OCI-LY3 (cell line): ENCODE data around the gene KCNMA1.

Experiments
- H2AFZ ChIP-seq: fragments of 200-600, 300-600 bp; shearing (Covaris generic); 2 replicates; pipeline ENCODE4 v1.6.0; 2014; ENCODE audit warnings: antibody characterized with exemption, low read depth, low read length
- H3K27ac ChIP-seq: fragments of 200-600, 300-600 bp; sonication (generic); 2 replicates; pipeline ENCODE4 v1.5.1; 2014; ENCODE audit warnings: mild to moderate bottlenecking, low read length, moderate library complexity, mixed read lengths
- H3K27me3 ChIP-seq: fragments of 200-600, 300-600 bp; sonication (generic); 2 replicates; pipeline ENCODE4 v1.6.1; 2014; ENCODE audit warnings: low read depth, low read length, mixed read lengths
- H3K36me3 ChIP-seq: fragments of 200-600, 300-600 bp; sonication (generic); replicated peaks from 2 replicates; pipeline ENCODE3; 2014; ENCODE audit warnings: low read depth, low read length, mixed read lengths
- H3K4me1 ChIP-seq: fragments of 300-600, 200-600 bp; sonication (generic); 2 replicates; pipeline ENCODE4 v1.6.1; 2014; ENCODE audit warnings: low read length, mixed read lengths
- H3K4me2 ChIP-seq: fragments of 200-600, 300-600 bp; sonication (generic); 2 replicates; pipeline ENCODE4 v1.6.1; 2014; ENCODE audit warnings: low read length, mixed read lengths
- H3K4me3 ChIP-seq: fragments of 300-600, 200-600 bp; sonication (generic); 2 replicates; pipeline ENCODE4 v1.5.1; 2014; ENCODE audit warnings: antibody characterized with exemption, mild to moderate bottlenecking, low read length, moderate library complexity
- H3K79me2 ChIP-seq: fragments of 300-600, 200-600 bp; shearing (Covaris generic); 2 replicates; pipeline ENCODE4 v1.6.1; 2014; ENCODE audit warnings: mild to moderate bottlenecking, low read length, mixed read lengths
- H3K9ac ChIP-seq: fragments of 300-600, 200-600 bp; shearing (Covaris generic); 2 replicates; pipeline ENCODE4 v1.6.0; 2014; ENCODE audit warnings: mild to moderate bottlenecking, low read length, moderate library complexity
- H3K9me3 ChIP-seq: fragments of 200-600, 300-600 bp; shearing (Covaris generic); 2 replicates; pipeline ENCODE4 v1.6.1; 2014; ENCODE audit warnings: low read length, mixed read lengths; ENCODE audit not compliant: insufficient read depth
- H4K20me1 ChIP-seq: fragments of 200-600, 300-600 bp; sonication (generic); 2 replicates; pipeline ENCODE4 v1.6.1; 2016; ENCODE audit warnings: low read length, mixed read lengths; ENCODE audit not compliant: insufficient read depth
- EZH2phosphoT487 ChIP-seq: fragments of 200-600 bp; shearing (Covaris generic); IDR thresholded peaks from 2 replicates; pipeline ENCODE4 v1.6.1; 2018; ENCODE audit warnings: antibody characterized with exemption, mixed run types, low read depth
- TF ChIP-seq, protein P1 (sequence below): fragments of 200-600, 300-600 bp; sonication (generic); IDR thresholded peaks from 2 replicates; pipeline ENCODE4 v1.5.1; 2014; ENCODE audit warnings: antibody characterized with exemption, low read length, low read depth

KCNMA1 gene

DNA sequence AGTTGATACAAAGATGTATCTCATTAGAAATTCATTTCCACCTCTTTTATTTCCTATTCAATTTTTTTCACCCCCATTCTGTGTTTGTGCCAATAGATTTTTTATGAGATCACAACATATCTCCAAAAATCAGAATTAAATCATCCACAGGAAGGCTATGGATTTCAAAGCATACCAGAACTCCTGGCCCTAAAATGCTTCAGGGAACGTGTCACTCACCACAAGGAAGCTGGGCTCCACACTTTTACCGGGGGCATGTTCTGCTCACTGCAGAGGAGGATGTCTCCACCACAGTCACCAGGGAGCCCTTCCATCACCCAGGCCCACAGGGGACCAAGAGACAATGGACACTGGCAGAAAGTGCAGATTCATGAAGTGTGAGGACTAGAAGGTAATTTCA lies 456.8 kb downstream of the KCNMA1 start:
- Histone ChIP-seq H3K4me3 (no peak overlapping the region), H3K27me3 (no peaks in the 10 kb centered on the region), H3K9ac (no peak overlapping the region), H2AFZ (no peak overlapping the region), H3K4me1 (no peaks in the 10 kb centered on the region), H3K4me2 (no peak overlapping the region), H3K9me3 (no peaks in the 10 kb centered on the region), H4K20me1 (no peaks in the 10 kb centered on the region), H3K36me3 (no peaks in the 10 kb centered on the region), H3K27ac (no peak overlapping the region), H3K79me2 (no peaks in the 10 kb centered on the region)
- TF ChIP-seq, protein P1, sequence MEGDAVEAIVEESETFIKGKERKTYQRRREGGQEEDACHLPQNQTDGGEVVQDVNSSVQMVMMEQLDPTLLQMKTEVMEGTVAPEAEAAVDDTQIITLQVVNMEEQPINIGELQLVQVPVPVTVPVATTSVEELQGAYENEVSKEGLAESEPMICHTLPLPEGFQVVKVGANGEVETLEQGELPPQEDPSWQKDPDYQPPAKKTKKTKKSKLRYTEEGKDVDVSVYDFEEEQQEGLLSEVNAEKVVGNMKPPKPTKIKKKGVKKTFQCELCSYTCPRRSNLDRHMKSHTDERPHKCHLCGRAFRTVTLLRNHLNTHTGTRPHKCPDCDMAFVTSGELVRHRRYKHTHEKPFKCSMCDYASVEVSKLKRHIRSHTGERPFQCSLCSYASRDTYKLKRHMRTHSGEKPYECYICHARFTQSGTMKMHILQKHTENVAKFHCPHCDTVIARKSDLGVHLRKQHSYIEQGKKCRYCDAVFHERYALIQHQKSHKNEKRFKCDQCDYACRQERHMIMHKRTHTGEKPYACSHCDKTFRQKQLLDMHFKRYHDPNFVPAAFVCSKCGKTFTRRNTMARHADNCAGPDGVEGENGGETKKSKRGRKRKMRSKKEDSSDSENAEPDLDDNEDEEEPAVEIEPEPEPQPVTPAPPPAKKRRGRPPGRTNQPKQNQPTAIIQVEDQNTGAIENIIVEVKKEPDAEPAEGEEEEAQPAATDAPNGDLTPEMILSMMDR = no peak
- TF ChIP-seq EZH2phosphoT487 = no peak

DNA sequence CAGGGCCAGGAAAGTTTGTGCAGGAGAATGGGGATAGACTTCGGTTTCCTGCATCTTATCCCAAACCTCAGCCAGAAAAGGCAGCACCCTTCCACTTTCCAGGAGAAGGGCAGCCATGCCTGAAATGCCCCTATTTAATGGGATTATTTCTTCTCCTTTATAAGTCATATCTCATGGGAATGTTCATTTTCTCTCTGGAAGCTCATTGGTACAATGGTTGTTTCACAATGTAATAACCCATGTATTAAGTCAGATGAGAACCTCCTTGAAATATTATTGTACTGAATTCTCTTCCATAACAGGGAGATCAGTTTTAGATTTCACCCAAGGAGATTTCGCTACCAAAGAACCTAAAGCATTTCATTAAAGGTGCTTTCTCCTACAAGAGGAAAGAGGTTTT lies 457.5 kb downstream of the KCNMA1 start:
- Histone ChIP-seq H3K4me3 (no peak overlapping the region), H3K36me3 (no peaks in the 10 kb centered on the region), H3K79me2 (no peaks in the 10 kb centered on the region), H3K4me2 (no peak overlapping the region), H3K27me3 (no peaks in the 10 kb centered on the region), H4K20me1 (no peaks in the 10 kb centered on the region), H3K4me1 (no peaks in the 10 kb centered on the region), H3K27ac (no peak overlapping the region), H2AFZ (no peak overlapping the region), H3K9me3 (no peaks in the 10 kb centered on the region), H3K9ac (no peak overlapping the region)
- TF ChIP-seq, protein P1 = no peak
- TF ChIP-seq EZH2phosphoT487 = no peak

DNA sequence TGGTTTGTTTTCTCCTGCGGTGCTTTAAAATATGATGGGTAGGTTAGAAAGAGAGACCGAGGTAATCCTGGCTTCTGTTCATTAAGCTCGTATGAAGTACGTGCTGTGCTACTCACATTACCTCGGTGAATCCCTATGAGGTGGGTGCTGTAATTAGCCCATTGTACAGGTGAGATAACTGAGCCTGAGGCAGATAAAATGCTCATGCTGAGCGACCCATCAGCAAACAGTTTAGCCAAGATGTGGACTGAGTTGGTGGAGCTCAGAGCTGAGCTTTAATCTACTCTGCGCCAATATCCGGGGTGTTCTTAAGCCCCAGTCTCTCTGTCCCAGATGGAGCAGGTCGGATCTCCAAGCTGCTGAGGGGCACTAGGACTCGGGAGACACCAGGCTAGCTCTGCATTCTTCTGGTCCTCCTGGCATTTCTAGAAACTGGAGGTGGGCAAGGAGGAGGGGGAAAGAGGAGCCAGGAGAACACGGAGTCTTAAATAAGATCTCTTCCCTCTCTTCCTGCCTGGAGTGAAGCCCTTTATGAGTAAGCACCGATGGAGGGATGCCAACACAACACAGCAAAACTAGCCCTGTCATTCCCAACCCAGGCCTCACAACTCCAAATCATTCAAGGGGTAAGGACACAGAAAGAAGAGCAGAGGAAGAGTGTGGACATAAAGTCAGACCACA lies 458.5 kb downstream of the KCNMA1 start:
- no peaks in the 10 kb centered on the region for H3K36me3 ChIP-seq
- H3K27me3 ChIP-seq = no peaks in the 10 kb centered on the region
- no peak overlapping the region for H3K4me2 ChIP-seq
- no peaks in the 10 kb centered on the region for H3K9me3 ChIP-seq
- H3K9ac ChIP-seq = no peak overlapping the region
- peaks cover 5% of the 10 kb centered on the region for H4K20me1 ChIP-seq
- no peak overlapping the region for H3K27ac ChIP-seq
- no peak for TF ChIP-seq EZH2phosphoT487
- TF ChIP-seq, protein P1 = no peak
- H2AFZ ChIP-seq = no peak overlapping the region
- no peaks in the 10 kb centered on the region for H3K79me2 ChIP-seq
- no peaks in the 10 kb centered on the region for H3K4me1 ChIP-seq
- H3K4me3 ChIP-seq = no peak overlapping the region

DNA sequence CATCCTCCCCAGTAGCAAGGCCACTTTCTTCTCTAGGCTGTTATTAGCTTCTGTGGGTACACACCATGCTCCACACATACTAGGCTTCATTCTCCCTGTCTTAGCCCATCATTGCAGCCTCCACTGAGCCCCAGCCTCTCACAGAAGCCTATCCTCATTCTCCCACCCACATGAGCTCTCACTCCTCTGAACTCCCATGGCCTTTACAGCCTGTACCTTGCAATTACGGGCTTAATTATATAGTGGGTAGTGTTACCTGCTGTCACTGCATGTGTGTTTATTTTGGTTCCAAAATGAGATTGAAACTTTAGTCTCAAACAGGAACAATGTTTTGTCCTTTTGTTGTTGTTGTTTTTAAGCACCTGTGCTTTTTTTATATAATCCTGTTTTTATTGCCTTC lies 460.0 kb downstream of the KCNMA1 start:
- TF ChIP-seq EZH2phosphoT487 = no peak
- TF ChIP-seq, protein P1 = no peak
- Histone ChIP-seq H3K4me2 (no peak overlapping the region), H4K20me1 (peaks cover 11% of the 10 kb centered on the region)

More for the DNA sequence above, 460.0 kb downstream of the KCNMA1 start:
- Histone ChIP-seq H3K27me3 (no peaks in the 10 kb centered on the region), H3K36me3 (no peaks in the 10 kb centered on the region), H3K9me3 (no peaks in the 10 kb centered on the region), H3K27ac (no peak overlapping the region), H3K79me2 (no peaks in the 10 kb centered on the region), H3K4me3 (no peak overlapping the region), H3K9ac (no peak overlapping the region), H3K4me1 (no peaks in the 10 kb centered on the region), H2AFZ (no peak overlapping the region)
